GM18519 (cell line): Measurements from ENCODE around the gene SIK3.
"Not testable (repeated sequence)": the region's sequence is repeated elsewhere in the genome, so short reads cannot be mapped to it uniquely, and the experiment has no call there.

ENCODE experiments used
- ATAC-seq: cut with Tn5 transposase; IDR thresholded peaks from one replicate; pipeline ENCODE4 v1.9.1; 2021; ENCODE audit warnings: mild to moderate bottlenecking, moderate library complexity; ENCODE audit not compliant: unreplicated experiment, low FRiP score

Gene SIK3

GRCh38 chr11:117098269-117099232 is at the start of gene SIK3:
TSS of gene SIK3 (minus strand) at chr11:117098428. CDS start at chr11:117098415, 13 bp downstream.
- peak; percentile 47 for ATAC-seq

DNA sequence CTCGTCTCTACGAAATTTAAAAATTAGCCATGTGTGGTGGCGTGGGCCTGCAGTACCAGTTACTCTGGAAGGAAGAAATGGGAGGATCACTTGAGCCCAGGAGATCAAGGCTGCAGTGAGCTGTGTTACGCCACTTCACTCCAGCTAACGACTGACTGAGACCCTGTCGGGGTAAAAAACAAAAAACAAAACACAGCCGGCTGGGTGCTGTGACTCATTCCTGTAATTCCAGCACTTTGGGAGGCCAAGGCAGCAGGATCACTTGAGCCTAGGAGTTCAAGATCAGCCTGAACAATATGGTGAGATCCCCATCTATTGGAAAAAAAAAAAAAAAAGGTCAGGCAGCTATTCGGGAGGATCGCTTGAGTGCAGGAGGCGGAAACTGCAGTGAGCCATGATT is 48.3 kb upstream of the SIK3 start:
- ATAC-seq = no peak

GRCh38 chr11:117145393-117145761 is 47.1 kb upstream of the SIK3 start:
- no peak for ATAC-seq

- ATAC-seq = peak; percentile 25
Measured at GRCh38 chr11:117144477-117145392, 46.5 kb upstream of the SIK3 start.

GRCh38 chr11:117143871-117144476 is 45.7 kb upstream of the SIK3 start, which contains the start of gene PAFAH1B2:
TSS of gene PAFAH1B2 (plus strand) at chr11:117144287. CDS start at chr11:117152448, 8,161 bp downstream.
- peak; percentile 96 for ATAC-seq

- ATAC-seq = no peak
Measured at GRCh38 chr11:117143390-117143789, 45.2 kb upstream of the SIK3 start.

DNA sequence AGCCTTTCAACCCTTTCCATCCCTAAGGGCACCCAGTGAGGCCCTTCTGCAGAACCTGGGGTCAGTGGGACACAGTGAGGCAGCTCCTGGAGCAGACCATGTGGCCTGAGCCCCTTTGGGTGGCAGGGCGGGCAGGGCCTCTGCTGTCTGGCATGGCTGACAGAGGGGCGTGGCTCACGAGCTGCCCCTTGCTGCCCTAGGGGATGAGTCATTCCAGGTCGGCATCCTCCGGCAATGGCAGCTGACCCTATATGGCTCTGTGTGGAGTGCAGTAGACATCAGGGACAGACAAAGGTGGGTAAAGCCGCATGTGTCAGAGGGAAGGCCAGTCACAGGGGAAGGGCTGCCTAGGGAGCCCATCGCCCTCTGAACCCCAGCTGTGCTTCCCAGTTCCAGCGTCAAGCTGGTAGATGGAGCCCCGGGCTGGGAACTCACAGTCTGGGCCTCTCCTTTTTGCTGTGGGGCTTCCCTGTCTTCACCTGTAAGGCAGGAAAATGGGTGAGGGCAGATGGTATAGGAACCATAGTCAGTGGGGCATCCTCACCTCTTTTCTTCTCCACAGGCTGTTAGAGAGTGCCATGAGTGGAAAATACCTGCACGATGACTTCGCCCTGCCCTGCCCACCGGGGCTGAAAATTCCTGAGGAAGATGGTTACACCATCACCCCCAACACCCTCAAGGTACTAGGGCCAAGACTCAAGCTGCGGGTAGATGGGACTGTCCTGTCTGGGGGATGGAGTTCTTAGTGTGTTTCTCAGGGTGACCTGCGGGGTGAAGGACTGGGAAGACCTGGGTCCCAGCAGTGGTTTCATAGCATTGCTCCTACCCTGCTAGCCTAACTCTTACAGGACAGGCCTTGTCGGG is 39.2 kb upstream of the SIK3 start:
- ATAC-seq = not testable (repeated sequence)

DNA sequence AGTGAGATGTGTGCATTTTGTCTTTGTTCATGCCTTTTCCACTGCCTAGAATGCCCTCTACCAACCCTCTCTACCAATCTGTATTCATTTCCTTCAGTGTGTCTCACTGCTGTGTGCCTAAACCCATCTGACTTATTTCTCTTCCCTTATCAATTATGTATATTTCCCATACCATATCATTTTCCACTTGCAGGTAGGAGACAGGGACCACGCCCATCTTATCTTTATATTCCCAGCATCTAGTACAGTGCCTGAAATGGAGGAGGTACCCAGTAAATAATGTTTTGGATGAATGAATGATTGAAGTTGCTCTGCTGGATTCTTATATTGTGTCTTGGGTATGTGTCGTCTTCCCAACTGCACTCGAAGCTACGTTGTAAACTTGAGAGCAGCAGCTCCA is 36.8 kb upstream of the SIK3 start:
- not testable (repeated sequence) for ATAC-seq

DNA sequence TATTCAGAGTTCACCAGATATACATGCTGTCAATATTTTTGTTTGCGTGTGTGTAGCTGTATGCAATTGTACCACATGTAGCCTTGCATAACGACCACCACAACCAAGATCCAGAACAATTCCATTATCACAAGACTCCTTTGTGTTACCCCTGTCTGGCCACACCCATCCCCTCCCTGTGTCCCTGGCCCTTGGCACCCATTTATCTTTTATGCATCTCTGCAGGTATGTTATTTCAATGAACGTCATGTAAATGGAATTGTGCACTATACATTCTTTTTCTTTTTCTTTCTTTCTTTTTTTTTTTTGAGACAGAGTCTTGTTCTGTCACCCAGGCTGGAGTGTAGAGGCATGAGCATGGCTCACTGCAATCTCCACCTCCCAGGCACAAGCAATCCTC is 36.2 kb upstream of the SIK3 start:
- no peak for ATAC-seq

GRCh38 chr11:117130879-117131278 is 32.7 kb upstream of the SIK3 start:
- no peak for ATAC-seq

GRCh38 chr11:117130396-117130795 is 32.2 kb upstream of the SIK3 start:
- not testable (repeated sequence) for ATAC-seq

DNA sequence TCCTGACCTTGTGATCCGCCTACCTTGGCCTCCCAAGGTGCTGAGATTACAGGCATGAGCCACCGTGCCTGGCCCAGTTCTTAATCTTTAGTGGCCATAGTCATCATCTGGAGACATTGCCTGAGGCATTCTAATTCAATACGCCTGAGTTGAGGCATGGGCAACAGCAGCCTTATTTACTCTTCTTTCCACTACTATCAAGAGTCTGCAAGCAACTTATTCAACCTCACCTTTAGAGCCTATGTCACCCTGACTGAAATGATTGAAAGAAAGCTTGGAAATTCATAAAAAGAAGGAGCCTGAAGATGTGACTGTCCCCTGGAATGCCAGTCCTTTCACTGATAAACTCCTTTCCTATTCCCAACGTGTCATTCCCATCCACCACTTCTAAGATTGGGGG is 30.1 kb upstream of the SIK3 start:
- ATAC-seq = no peak

- no peak for ATAC-seq
Measured at GRCh38 chr11:117127171-117127901, 29.1 kb upstream of the SIK3 start.

DNA sequence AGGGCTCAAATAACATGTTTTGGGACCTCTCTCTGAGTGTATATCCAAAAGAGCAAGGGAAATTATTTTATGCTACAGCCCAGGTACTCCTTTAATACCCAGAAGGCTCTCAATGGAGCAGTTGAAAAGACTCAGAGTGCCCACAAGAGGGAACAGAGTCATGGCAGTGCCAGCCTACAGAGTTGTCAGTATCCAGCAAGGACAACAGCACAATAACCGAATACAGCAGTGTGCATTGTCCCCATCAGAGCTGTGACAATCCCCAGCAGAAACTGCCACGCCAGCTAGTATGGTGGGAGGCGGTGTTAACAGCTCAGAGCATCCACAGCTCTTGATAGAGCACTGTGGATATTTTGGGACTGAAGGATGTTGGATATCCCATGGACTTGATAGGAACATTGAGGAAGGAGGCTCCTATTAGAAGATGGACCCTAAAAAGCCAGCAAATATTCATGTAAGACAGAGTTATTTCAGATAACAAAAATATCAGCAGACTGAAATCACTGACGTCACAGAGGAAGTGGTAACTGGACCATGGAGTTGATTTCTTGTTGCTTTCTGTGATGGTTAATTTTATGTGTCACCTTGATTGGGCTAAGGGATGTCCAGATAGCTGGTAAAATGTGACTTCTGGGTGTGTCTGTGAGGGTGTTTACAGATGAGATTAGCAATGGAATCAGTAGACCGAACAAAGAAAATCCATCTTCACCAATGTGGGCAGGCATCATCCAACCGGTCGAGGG is 28.2 kb upstream of the SIK3 start:
- no peak for ATAC-seq

DNA sequence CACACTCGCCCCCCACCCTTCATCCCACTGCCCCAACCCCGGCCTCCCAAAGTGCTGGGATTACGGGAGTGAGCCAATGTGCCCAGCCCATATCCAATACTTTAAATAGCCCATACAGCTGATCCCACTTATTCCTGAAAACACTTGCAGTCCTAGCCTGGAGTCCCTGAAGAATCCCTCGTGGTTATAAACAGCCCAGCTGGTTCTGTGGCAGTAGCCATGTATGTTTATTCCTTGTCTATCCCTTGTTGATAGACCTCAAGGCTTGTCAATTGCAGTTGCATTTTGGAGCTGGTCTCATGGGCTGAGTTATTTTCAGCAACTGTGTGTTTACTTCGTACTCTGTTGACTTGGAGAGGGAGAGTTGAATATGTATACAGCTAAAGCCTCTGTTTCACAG is 24.3 kb upstream of the SIK3 start:
- ATAC-seq = no peak

- ATAC-seq = no peak
Measured at GRCh38 chr11:117121176-117121575, 22.9 kb upstream of the SIK3 start.

GRCh38 chr11:117117681-117118080 is 19.5 kb upstream of the SIK3 start:
- no peak for ATAC-seq

- ATAC-seq = not testable (repeated sequence)
Measured at GRCh38 chr11:117112939-117113338, 14.7 kb upstream of the SIK3 start.
